KMS-11 (cell line): Measurements from ENCODE around the gene PEX11B.
A peak's percentile ranks its signal among the peaks of the same experiment; 100 is the strongest.

Source experiments
- H2AFZ ChIP-seq: fragments of 200-600 bp; sonication (generic); 2 replicates; pipeline ENCODE4 v1.6.1; 2016; ENCODE audit warnings: antibody characterized with exemption, mixed run types, low read depth
- H3K27ac ChIP-seq: fragments of 200-600 bp; sonication (generic); 2 replicates; pipeline ENCODE4 v1.6.1; 2016; ENCODE audit warnings: mild to moderate bottlenecking, mixed run types
- H3K27me3 ChIP-seq: fragments of 200-600 bp; sonication (generic); 2 replicates; pipeline ENCODE4 v1.6.1; 2017; ENCODE audit warnings: mild to moderate bottlenecking, low read depth, mixed run types, moderate library complexity; ENCODE audit not compliant: insufficient read depth
- H3K36me3 ChIP-seq: fragments of 200-600 bp; sonication (generic); 2 replicates; pipeline ENCODE4 v1.6.1; 2017; ENCODE audit warnings: mild to moderate bottlenecking, mixed run types; ENCODE audit not compliant: insufficient read depth
- H3K4me1 ChIP-seq: fragments of 200-600 bp; sonication (generic); 2 replicates; pipeline ENCODE4 v1.6.1; 2016; ENCODE audit warnings: mild to moderate bottlenecking, low read depth, mixed run types; ENCODE audit not compliant: poor library complexity, severe bottlenecking
- H3K4me2 ChIP-seq: fragments of 200-600 bp; sonication (generic); 2 replicates; pipeline ENCODE4 v1.7.0; 2016; ENCODE audit warnings: mild to moderate bottlenecking, mixed run types
- H3K4me3 ChIP-seq: fragments of 200-600 bp; sonication (generic); IDR thresholded peaks from 2 replicates; pipeline ENCODE4 v1.6.1; 2017; ENCODE audit warnings: low read depth, low read length, mixed read lengths; ENCODE audit not compliant: insufficient read depth
- H3K79me2 ChIP-seq: fragments of 200-600 bp; sonication (generic); 2 replicates; pipeline ENCODE4 v1.6.1; 2016; ENCODE audit warnings: low read depth, mixed run types; ENCODE audit not compliant: insufficient read depth
- H3K9ac ChIP-seq: fragments of 200-600 bp; sonication (generic); 2 replicates; pipeline ENCODE4 v1.6.1; 2016; ENCODE audit warnings: mild to moderate bottlenecking, mixed run types
- H4K20me1 ChIP-seq: fragments of 200-600 bp; sonication (generic); 2 replicates; pipeline ENCODE4 v1.6.1; 2016; ENCODE audit warnings: mild to moderate bottlenecking, mixed run types; ENCODE audit not compliant: insufficient read depth
- TF ChIP-seq, protein P1 (sequence below): fragments of 200-600 bp; sonication (generic); conservative IDR thresholded peaks from 2 replicates; pipeline ENCODE4 v1.6.1; 2017; ENCODE audit warnings: low read depth, mild to moderate bottlenecking, antibody characterized with exemption, low read length, moderate library complexity, mixed read lengths

Gene PEX11B

DNA sequence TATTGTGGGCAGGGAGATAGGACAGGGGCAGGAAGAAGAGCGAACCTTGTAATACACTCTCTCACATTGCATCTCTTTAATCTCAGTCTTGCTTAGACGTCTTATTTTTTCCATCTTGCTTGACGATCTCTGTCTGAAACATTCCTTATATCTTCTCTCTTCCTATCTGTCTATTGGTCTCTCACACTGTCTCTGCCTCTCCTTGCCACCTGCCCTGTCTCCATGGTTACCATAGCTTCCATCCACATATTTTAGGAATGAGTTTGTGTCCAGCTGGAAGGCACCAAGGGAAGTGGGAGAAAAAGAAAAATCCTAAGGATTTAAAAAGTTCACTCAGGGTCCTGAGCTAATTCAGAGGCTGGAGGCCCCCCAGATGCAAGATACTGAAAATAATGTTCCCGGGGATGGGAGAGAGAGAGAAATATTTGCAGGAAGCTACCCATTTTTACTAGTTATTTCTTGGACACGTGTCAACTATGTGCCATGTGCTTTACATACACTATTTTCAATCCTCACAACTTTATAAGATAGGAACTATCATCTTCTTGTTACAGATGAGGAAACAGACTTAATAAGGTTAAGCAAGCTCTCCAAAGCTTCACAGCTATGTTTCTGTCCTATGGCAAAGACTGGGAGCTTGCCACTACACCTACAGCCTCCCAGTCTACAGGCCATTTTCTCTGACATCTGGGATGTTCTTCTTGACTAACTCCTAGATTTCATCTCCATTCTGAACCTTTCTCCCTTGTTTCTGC is 44.9 kb upstream of the PEX11B start:
- H3K4me3 ChIP-seq = peak overlapping the region; percentile 100
- H3K27me3 ChIP-seq = no peaks in the 10 kb centered on the region
- TF ChIP-seq, protein P1, sequence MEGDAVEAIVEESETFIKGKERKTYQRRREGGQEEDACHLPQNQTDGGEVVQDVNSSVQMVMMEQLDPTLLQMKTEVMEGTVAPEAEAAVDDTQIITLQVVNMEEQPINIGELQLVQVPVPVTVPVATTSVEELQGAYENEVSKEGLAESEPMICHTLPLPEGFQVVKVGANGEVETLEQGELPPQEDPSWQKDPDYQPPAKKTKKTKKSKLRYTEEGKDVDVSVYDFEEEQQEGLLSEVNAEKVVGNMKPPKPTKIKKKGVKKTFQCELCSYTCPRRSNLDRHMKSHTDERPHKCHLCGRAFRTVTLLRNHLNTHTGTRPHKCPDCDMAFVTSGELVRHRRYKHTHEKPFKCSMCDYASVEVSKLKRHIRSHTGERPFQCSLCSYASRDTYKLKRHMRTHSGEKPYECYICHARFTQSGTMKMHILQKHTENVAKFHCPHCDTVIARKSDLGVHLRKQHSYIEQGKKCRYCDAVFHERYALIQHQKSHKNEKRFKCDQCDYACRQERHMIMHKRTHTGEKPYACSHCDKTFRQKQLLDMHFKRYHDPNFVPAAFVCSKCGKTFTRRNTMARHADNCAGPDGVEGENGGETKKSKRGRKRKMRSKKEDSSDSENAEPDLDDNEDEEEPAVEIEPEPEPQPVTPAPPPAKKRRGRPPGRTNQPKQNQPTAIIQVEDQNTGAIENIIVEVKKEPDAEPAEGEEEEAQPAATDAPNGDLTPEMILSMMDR = no peak
- no peaks in the 10 kb centered on the region for H3K79me2 ChIP-seq
- no peak overlapping the region for H3K27ac ChIP-seq
- H3K4me1 ChIP-seq = peaks cover 28% of the 10 kb centered on the region
- H2AFZ ChIP-seq = peak overlapping the region; percentile 72
- H4K20me1 ChIP-seq = no peaks in the 10 kb centered on the region
- no peaks in the 10 kb centered on the region for H3K36me3 ChIP-seq
- peak overlapping the region; percentile 33; the same call in 1 of the 2 replicates for H3K9ac ChIP-seq
- H3K4me2 ChIP-seq = peak overlapping the region; percentile 88

DNA sequence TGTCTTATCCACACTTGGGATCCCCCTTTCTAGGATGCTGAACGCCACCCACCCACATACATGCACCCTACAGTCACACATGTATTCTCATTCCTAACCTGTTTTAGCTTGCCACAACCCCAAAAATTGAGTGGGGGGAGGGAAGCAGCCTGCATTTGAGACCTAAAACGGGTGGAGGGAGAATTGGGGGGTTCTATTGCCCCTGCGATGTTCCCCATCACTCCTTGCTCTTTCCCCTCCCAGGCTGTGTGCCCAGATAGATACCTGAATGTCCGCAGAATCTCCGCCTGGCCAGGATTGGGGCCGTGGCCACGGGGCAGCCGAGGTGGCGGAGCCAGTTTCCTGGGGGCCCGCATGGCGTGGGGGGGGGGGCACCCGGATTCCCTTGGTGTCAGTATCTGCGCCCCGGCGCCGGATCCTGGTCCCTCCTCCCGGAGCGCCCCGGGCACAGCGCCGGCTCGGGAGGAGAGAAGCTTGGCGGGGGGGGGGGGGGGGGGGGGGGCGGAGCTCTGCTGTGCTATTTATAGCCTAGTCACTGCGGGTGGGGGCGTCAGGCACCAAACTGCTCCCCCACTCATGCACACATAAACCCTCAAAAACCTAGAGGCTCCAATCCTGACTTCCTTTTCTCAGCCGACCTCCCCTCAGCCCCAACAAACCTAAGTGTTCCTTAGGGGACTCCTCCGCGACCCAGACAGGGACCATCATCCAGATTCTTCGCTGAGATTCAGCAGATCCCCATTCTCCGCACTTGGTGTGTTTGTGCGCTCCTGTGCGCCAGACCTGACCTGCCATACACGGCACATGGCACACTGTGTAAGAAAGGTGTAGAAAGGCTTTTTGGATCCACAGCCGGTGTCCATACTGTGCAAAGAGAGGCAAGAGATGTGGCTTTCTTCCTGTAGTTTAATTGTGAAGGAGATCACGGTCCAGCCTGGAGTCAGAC is 43.9 kb upstream of the PEX11B start:
- Histone ChIP-seq H3K4me3 (no peak overlapping the region), H3K4me1 (peaks cover 32% of the 10 kb centered on the region), H3K9ac (no peak overlapping the region), H2AFZ (peak overlapping the region; percentile 8; the same call in 1 of the 2 replicates), H3K27ac (no peak overlapping the region), H3K79me2 (no peaks in the 10 kb centered on the region), H3K27me3 (no peaks in the 10 kb centered on the region), H3K36me3 (no peaks in the 10 kb centered on the region), H3K4me2 (no peak overlapping the region), H4K20me1 (no peaks in the 10 kb centered on the region)
- TF ChIP-seq, protein P1 = no peak

DNA sequence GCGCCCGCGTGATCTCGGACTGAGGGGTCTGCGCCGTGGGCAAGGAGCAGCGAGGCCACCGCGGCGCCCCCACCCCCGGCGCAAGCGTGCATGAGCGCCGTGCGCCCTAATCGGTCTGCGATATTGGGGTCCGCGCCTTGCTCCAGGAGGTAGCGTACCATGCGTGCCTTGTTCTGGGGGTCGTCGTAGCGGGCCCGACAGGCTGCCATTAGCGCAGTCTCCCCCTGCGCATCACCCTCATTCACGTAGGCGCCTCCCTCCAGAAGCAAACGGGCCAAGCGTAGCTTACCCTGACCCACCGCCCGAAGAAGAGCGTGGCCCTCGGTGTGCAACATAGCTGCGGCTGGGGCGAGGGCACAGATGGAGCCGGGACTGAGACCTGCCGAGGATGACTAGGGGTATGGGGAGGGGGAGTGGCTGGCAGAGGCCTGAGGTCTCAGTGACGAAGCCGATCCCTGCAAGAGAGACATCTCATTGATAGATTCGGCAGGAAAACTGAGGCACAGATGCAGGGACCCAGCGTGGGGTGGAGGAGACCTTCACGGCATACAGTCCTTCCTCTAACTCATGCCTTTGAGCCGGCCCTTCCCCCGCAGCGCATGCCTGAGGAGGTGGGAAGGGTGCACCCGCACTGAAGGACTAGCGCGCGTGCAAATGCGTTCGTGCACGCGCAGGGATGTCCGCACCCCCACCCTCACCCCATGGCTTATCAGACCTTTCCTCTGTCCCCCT is 43.1 kb upstream of the PEX11B start:
- H4K20me1 ChIP-seq = no peaks in the 10 kb centered on the region
- H3K79me2 ChIP-seq = peaks cover 4% of the 10 kb centered on the region; the same call in 1 of the 2 replicates
- TF ChIP-seq, protein P1 = no peak
- H2AFZ ChIP-seq = peak overlapping the region; percentile 8; the same call in 1 of the 2 replicates
- H3K36me3 ChIP-seq = no peaks in the 10 kb centered on the region
- no peak overlapping the region for H3K4me2 ChIP-seq
- H3K9ac ChIP-seq = no peak overlapping the region
- H3K4me3 ChIP-seq = no peak overlapping the region
- H3K27me3 ChIP-seq = no peaks in the 10 kb centered on the region
- H3K4me1 ChIP-seq = peaks cover 39% of the 10 kb centered on the region
- H3K27ac ChIP-seq = no peak overlapping the region

DNA sequence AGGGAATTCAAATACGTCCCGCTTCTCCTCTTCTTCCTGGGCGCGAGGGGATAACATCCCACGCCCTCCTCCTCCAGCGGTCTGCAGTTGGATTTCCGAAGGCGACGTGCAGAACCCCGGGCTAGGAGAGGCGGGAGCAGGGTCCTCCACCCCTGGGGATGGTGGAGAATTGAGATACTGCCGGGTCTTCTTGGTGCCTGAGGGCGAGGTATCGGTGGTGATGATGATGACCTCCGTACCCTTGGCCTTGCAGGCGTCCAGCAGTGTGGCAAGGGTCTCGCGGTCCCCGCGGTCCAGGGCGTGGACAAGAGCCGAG is 42.5 kb upstream of the PEX11B start:
- Histone ChIP-seq H2AFZ (no peak overlapping the region), H3K27ac (no peak overlapping the region), H3K9ac (no peak overlapping the region), H3K4me1 (peaks cover 44% of the 10 kb centered on the region), H3K4me2 (no peak overlapping the region), H3K79me2 (peaks cover 4% of the 10 kb centered on the region; the same call in 1 of the 2 replicates), H3K36me3 (no peaks in the 10 kb centered on the region), H4K20me1 (no peaks in the 10 kb centered on the region), H3K27me3 (no peaks in the 10 kb centered on the region), H3K4me3 (no peak overlapping the region)
- TF ChIP-seq, protein P1 = no peak
